Upper lobe of left lung (tissue), 6 donors: ENCODE measurements around the gene ZDHHC14. TPM values are rescaled to one million over a fixed set of nuclear protein-coding genes. Genes with fewer than 3 reads are reported as not detected.

Experiments used
- ATAC-seq, 2 donors: fragments of 200-7000 bp; cut with Tn5 transposase; one replicate each; pipeline ENCODE4 v1.9.1; 2022; ENCODE audit warnings: mild to moderate bottlenecking in 2 of 2, moderate library complexity in 2 of 2; ENCODE audit not compliant: low FRiP score in 2 of 2
- DNase-seq, 2 donors: peaks; one replicate each; pipeline ENCODE4 v3.0.0-alpha.2; 2019 to 2020
- H3K27ac ChIP-seq, 4 donors: fragments of 200-600 bp; sonication (generic); one replicate each; pipeline ENCODE4 v1.5.1; 2016 to 2019
- H3K27me3 ChIP-seq, 4 donors: fragments of 200-600 bp; sonication (generic); one replicate each; pipeline ENCODE4 v1.5.1; 2017 to 2019
- H3K36me3 ChIP-seq, 4 donors: fragments of 200-600 bp; sonication (generic); one replicate each; pipeline ENCODE4 v1.5.1; 2016 to 2019
- H3K4me1 ChIP-seq, 4 donors: fragments of 200-600 bp; sonication (generic); one replicate each; pipeline ENCODE4 v1.5.1; 2018 to 2019
- H3K4me3 ChIP-seq, 4 donors: fragments of 200-600 bp; sonication (generic); one replicate each; pipeline ENCODE4 v1.5.1; 2017 to 2019; ENCODE audit warnings: mild to moderate bottlenecking in 2 of 4, moderate library complexity in 1 of 4
- H3K9me3 ChIP-seq, 4 donors: fragments of 200-600 bp; sonication (generic); one replicate each; pipeline ENCODE4 v1.5.1; 2018 to 2019
- EP300 ChIP-seq, 4 donors: sonication (generic); formaldehyde crosslinking; IDR thresholded peaks; one replicate each; pipeline ENCODE4 v1.5.1; 2017; ENCODE audit warnings: antibody characterized with exemption in 4 of 4, control low read depth in 2 of 4
- POLR2A ChIP-seq, 4 donors: fragments of 450-650 bp; IDR thresholded peaks; one replicate each; pipeline ENCODE4 v1.5.1; 2016 to 2017; ENCODE audit warnings: antibody characterized with exemption in 4 of 4, mild to moderate bottlenecking in 2 of 4
- POLR2AphosphoS5 ChIP-seq, 2 donors: sonication (generic); formaldehyde crosslinking; IDR thresholded peaks; one replicate each; pipeline ENCODE4 v1.5.1; 2017; ENCODE audit warnings: antibody characterized with exemption in 2 of 2
- WGBS, 2 donors: methylation state at CpG; one replicate each; pipeline ENCODE4 v1.1.5; 2017 to 2018; 5-methylcytosine and 5-hydroxymethylcytosine counted together
- total RNA-seq, 6 donors: library from RNA; depleted of rRNA in 4 of 6; stranded (reverse); fragments of >200 nt in 4 of 6; gene quantifications; one replicate each; pipeline versions ENCODE4 v1.1.0 to v1.2.1, GENCODE V29; 2016 to 2021
- TF ChIP-seq, protein P1 (sequence below), 6 experiments: fragments of 450-650 bp in 4 of 6; fragments of 200-600 bp in 2 of 6; sonication (generic) in 2 of 6; IDR thresholded peaks; one replicate each; pipeline ENCODE4 v1.5.1; 2016 to 2019; ENCODE audit warnings: antibody characterized with exemption in 6 of 6
- donor health status: DM: no; HTN: no; CAD: no; lungs with moderate emphysema.
- donor health status: DM: no; HTN: yes; CAD: no; lungs with severe emphysema.

ZDHHC14 gene
- total RNA-seq, 6 donors from 2014 or later = 5.3 to 16.5 (median 9.4) TPM

GRCh38 chr6:157579467-157580031, 198.6 kb downstream of the ZDHHC14 start:
- H3K9me3 ChIP-seq = no peaks in the 10 kb centered on the region
- no peak overlapping the region for H3K4me3 ChIP-seq
- H3K27ac ChIP-seq = peak overlapping the region in 3 of 4 donors; percentile 57 to 72 (median 62)
- no peak for DNase-seq
- H3K4me1 ChIP-seq = peaks cover 0 to 6% (median 2%) of the 10 kb centered on the region in 4 donors
- TF ChIP-seq POLR2A (IDR thresholded peaks at IDR 0.05) (no peak), EP300 (IDR thresholded peaks at IDR 0.05) (peak in 1 of 4 donors; percentile 16), POLR2AphosphoS5 (IDR thresholded peaks at IDR 0.05) (peak in 1 of 2 donors; percentile 9)
- TF ChIP-seq, protein P1, sequence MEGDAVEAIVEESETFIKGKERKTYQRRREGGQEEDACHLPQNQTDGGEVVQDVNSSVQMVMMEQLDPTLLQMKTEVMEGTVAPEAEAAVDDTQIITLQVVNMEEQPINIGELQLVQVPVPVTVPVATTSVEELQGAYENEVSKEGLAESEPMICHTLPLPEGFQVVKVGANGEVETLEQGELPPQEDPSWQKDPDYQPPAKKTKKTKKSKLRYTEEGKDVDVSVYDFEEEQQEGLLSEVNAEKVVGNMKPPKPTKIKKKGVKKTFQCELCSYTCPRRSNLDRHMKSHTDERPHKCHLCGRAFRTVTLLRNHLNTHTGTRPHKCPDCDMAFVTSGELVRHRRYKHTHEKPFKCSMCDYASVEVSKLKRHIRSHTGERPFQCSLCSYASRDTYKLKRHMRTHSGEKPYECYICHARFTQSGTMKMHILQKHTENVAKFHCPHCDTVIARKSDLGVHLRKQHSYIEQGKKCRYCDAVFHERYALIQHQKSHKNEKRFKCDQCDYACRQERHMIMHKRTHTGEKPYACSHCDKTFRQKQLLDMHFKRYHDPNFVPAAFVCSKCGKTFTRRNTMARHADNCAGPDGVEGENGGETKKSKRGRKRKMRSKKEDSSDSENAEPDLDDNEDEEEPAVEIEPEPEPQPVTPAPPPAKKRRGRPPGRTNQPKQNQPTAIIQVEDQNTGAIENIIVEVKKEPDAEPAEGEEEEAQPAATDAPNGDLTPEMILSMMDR (IDR thresholded peaks at IDR 0.05) = no peak
- WGBS, 2 donors = 45 to 48% methylated on average over 3 of the region's 3 CpGs
- H3K27me3 ChIP-seq = no peaks in the 10 kb centered on the region
- no peak for ATAC-seq
- H3K36me3 ChIP-seq = no peaks in the 10 kb centered on the region

- Histone ChIP-seq H3K4me3 (no peak overlapping the region), H3K9me3 (no peaks in the 10 kb centered on the region), H3K4me1 (peaks cover 0 to 6% (median 2%) of the 10 kb centered on the region in 4 donors), H3K27ac (no peak overlapping the region), H3K27me3 (no peaks in the 10 kb centered on the region), H3K36me3 (no peaks in the 10 kb centered on the region)
- ATAC-seq = no peak
- 97 to 100% methylated on average over 1 to 3 of the region's 3 CpGs for WGBS, 2 donors
- no peak for DNase-seq
- TF ChIP-seq, protein P1 (IDR thresholded peaks at IDR 0.05) = no peak
- TF ChIP-seq EP300 (IDR thresholded peaks at IDR 0.05) = no peak
- no peak for TF ChIP-seq POLR2AphosphoS5 (IDR thresholded peaks at IDR 0.05)
- no peak for TF ChIP-seq POLR2A (IDR thresholded peaks at IDR 0.05)
Observed at GRCh38 chr6:157584036-157584435, 203.0 kb downstream of the ZDHHC14 start.

- no peak overlapping the region for H3K4me3 ChIP-seq
- no peak overlapping the region for H3K27ac ChIP-seq
- no peak for TF ChIP-seq POLR2A (IDR thresholded peaks at IDR 0.05)
- TF ChIP-seq, protein P1 (IDR thresholded peaks at IDR 0.05) = no peak
- TF ChIP-seq EP300 (IDR thresholded peaks at IDR 0.05) = no peak
- TF ChIP-seq POLR2AphosphoS5 (IDR thresholded peaks at IDR 0.05) = no peak
- 89 to 93% methylated on average over 3 to 6 of the region's 6 CpGs for WGBS, 2 donors
- ATAC-seq (peak in 1 of 2 donors; percentile 43), DNase-seq (no peak)
- H3K27me3 ChIP-seq = no peaks in the 10 kb centered on the region
- no peaks in the 10 kb centered on the region for H3K4me1 ChIP-seq
- H3K9me3 ChIP-seq = peaks cover 0 to 11% (median 7%) of the 10 kb centered on the region in 4 donors
- H3K36me3 ChIP-seq = no peaks in the 10 kb centered on the region
Observed at GRCh38 chr6:157585274-157586087, 204.5 kb downstream of the ZDHHC14 start.

DNA sequence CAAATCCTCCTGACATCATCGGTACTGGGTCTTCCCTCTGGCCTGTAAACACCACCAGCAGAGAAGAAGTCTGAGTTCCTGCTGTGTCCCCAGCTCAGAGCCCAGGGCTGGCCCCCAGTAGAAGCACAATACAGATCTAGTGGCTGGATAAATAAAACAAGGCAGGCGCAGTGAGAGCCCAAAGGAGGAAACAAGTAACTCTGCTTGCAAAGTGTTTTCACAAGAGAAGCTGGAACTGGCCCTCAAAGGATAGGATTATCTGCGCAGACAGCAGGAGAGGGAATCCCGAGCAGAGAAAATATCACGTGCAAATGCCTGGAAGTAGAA, 205.1 kb downstream of the ZDHHC14 start:
- H3K4me3 ChIP-seq = no peak overlapping the region
- peaks cover 0 to 11% (median 9%) of the 10 kb centered on the region in 4 donors for H3K9me3 ChIP-seq
- H3K27me3 ChIP-seq = no peaks in the 10 kb centered on the region
- no peak overlapping the region for H3K27ac ChIP-seq
- H3K36me3 ChIP-seq = no peaks in the 10 kb centered on the region
- TF ChIP-seq, protein P1 (IDR thresholded peaks at IDR 0.05) = no peak
- TF ChIP-seq POLR2A (IDR thresholded peaks at IDR 0.05) (no peak), POLR2AphosphoS5 (IDR thresholded peaks at IDR 0.05) (no peak), EP300 (IDR thresholded peaks at IDR 0.05) (no peak)
- 89 to 91% methylated on average over 4 to 5 of the region's 5 CpGs for WGBS, 2 donors
- no peaks in the 10 kb centered on the region for H3K4me1 ChIP-seq
- ATAC-seq = peak in 1 of 2 donors; percentile 22
- DNase-seq = no peak
